ENCODE measurements around the gene UBAC1.
"Not testable (repeated sequence)": the region's sequence is repeated elsewhere in the genome, so short reads cannot be mapped to it uniquely, and the experiment has no call there.

Gene UBAC1

DNA sequence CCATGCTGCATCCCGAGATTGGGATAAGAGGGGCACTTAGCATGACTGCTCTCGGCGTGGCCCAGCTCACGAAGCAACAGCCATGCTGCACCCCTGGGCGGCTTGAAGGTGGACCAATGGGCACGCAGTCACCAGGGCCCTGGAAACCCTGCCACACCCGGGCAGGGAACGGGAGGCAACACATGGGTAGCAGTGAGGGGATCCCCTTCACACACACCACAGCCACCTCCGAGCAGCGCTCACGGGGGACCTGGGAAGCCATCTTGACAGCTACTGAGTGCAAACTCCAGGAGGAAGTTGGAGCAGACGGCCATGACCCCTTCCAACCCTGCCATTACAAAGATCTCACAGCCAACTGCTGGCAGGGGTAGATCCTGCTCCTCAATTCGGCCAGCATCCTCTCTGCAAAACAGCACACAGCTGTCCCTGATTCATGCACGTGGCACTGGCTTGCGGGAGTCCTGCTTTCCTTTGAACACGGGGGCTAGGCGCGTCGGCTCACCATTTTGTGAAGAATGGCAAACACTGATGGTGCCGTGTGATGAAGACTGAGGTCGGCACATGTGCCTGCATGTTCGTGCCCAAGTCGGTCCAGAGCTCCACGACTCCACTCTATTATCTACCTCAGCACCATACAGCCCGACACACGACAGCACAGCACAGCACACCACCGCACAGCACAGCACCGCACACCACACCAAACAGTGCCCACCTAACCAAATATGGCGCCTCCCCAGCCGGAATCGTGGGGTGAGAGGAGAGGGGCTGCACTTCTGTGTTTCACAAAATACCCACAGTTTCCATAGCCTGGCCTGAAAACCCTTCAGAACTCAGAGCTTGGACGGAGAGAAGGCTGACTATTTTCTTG lies 5.0 kb downstream of the UBAC1 start:
- DNase-seq = no peak

DNA sequence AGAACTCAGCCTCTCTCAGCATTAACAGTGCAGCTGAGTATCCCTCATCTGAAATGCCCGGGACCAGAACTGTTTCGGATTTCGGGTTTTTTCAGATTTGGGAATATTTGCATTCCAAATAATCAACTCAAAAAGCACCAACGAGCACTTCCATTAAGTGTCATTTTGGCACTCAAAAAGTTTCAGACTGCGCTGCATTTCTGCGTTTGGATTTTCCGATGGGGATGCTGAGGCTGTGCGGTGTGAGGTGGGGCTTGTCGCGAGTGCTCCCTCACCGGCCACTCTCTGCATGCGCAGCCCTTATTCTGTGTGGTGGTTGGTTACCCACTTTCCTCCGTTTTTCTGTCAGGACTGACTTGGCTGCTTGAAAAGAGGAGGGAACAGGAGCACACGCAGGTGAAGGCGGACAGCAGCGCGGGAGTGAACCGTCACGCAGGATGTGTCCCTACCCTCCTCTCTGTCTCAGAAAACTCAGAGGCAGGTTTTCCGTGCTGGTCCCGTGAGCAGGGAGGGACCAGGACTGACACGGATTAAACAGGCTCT lies 8.4 kb downstream of the UBAC1 start:
- no peak for DNase-seq

DNA sequence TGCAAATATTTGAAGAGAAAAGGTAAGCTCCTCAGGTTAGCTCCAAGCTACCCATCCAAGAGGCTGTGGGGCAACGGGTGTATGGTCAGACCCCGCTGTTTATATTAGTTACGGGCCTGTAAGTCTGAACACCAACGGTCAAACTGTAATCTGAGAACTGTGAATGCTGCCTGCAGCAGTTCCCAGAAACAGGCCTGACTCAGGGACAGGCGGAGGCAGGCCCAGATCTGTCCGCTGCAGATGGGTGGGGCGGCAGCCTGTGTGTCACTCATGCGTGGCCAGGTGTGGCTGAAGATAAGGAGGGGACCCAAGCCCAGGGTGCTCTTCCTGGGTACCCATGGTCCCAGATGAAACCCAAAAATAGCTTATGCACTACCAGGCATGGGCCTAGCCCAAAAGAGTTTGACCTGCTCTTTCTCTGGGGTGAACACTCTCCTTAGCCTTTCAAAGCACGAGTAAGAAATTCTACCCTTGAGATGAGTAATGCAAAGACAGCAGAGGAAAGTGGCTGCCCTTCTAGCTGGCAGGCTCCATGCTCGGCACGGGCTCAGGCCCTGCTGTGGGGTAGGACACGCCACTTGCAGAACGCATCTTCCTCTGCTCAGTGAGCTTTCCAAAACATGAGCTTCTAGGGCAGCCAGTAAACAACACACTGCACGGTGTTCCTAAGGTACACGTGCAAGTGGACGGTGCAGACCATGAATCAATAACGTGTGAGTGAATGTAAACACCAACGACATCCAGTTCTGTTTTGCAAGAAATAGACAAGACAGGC lies 9.1 kb downstream of the UBAC1 start:
- DNase-seq = no peak

DNA sequence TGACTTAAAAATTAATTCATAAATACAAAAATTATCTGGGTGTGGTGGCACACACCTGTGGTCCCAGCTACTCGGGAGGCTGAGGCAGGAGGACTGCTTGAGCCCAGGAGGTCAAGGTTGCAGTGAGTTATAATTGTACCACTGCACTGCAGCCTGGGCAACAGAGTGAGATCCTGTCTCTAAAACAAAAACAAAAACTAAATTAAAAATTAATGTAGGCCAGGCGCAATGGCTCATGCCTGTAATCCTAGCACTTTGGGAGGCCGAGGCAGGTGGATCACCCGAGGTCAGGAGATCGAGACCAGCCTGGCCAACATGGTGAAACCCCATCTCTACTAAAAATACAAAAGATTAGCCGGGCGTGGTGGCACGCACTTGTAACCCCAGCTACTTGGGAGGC lies 9.9 kb downstream of the UBAC1 start:
- DNase-seq = not testable (repeated sequence)

DNA sequence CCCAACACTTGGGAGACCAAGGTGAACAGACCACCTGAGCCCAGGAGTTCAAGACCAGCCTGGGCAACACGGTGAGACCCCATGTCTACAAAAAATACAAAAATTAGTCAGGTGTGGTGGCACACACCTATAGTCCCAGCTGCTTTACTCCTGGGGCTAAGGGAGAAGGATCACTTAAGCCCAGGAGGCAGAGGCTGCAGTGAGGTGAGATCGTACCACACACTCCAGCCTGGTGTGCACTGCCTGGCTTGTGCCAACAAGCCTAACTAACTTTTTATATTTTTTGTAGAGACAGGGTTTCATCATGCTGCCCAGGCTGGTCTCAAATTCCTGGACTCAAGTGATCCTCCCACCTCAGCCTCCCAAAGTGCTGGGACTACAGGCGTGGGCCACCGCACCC lies 10.3 kb downstream of the UBAC1 start:
- not testable (repeated sequence) for DNase-seq

DNA sequence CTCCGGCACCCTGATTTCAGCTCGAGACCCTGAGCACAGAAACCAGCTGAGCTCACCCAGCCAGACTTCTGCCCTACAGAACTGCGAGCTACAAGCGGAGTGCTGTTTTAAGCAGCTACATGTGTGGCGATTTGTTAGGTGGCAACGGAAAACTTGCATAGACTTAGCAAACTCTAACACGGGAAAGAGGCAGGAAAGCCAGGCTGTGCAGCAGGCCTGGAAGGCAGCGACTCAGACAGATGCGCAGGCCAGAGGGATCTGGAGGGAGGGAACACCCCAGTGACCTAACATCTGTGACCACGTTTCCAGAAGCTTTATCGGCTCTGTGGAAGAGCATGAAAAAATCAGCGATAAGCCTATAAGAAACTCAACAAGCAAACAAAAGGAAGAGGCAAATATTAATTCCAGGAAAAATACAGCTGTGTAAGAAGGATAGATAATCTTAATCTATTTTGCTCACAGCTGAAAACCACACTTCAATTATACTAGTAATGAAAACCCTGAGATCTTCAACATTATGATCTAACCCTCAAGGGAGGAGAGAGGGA lies 11.0 kb downstream of the UBAC1 start:
- DNase-seq = no peak

DNA sequence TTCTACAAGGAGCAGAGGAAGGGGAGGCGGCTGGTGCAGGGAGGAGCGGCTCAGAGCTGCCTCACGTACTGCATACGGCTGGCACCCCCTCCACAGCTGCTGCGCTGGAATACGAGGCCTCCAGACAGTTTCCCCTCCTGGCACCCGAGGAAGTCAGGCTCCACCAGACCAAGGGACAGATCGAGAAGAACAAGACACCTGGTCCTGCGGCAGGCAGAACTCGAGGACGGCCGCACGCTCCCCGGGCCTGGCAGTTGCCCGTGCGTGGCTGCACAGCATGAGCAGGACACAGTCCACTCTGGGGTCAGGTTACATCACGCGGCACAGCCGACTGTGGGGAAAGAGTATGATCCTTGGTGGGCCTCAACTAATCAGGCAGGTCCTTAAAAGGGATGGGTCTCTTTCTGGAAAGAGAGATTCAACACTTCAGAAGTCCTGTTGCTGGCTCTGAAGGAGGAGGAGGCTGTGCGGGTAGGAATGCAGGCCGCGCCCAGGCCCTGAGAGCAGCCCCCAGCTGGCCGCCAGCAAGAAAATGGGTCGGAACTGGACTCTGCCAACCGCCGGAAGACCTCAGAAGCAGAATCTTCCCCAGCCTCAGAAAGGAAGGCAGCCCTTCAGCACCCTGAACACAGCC lies 11.6 kb downstream of the UBAC1 start:
- no peak for DNase-seq

DNA sequence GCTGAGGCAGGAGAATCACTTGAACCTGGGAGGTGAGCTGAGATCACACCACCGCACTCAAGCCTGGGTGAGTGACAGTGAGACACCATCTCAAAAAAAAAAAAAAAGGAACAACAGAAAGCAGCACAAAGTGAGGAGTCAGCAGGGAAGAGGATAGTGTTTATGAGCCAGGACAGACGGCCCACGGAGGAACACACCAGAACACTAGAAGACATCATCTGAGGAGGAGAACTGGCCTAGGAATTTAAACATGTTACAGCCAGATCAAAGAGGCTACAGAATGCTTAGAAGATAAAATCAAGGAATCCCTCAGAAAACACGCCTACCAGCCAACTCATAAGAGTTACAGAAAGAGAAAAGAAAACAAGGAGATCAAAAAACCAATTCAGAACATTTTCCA lies 12.2 kb downstream of the UBAC1 start:
- no peak for DNase-seq

DNA sequence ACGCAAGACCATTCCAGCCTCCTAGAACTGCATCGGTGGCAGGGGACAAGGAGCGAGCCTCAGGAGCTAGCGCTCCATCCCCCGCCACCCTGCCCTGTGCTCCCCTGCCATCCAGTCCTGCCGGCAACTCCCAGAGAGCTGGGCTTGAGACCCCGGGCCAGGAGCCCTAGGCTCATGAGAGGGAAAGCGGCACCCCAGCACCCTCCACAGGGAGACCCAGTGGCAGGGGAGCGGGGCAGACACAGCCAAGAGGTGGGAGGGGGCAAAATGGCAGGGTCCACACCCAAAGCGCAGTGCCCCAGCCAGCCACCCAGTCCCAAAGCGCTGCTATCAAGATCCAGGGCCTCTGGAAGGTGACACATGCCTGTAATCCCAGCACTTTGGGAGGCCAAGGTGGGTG lies 12.7 kb downstream of the UBAC1 start:
- no peak for DNase-seq

DNA sequence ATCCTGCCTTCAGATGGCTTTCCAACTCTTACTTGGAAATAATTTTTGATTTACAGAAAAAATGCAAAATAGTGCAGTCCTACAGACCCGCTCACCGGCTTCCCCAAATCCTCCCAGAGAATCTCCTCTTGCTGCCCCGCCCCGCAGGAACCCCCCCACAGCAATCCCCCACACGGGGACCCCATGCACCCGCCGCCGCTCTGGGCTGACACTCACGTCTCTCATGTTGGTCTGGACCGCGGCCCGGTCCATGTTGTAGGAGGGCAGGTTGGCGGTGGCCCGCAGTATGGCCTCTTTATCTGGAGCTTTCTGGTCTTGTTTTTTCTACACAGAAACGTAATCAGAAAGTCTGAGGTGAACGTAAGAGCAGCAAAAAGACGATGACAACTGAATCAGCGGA lies 13.6 kb downstream of the UBAC1 start:
- DNase-seq = no peak

DNA sequence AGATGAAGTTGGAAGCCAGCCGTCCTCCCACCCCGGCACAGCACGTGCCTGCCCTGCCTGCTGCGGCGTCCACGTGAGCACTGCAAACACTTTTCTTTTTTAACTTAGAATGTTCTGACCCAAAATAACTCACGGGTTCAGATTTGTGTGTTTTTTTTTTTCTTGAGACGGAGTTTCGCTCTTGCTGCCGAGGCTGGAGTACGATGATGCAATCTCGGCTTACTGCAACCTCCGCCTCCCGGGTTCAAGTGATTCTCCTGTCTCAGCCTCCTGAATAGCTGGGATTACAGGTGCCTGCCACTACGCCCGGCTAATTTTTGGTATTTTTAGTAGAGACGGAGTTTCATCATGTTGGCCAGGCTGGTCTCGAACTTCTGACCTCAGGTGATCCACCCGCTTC lies 14.1 kb downstream of the UBAC1 start:
- DNase-seq = not testable (repeated sequence)

DNA sequence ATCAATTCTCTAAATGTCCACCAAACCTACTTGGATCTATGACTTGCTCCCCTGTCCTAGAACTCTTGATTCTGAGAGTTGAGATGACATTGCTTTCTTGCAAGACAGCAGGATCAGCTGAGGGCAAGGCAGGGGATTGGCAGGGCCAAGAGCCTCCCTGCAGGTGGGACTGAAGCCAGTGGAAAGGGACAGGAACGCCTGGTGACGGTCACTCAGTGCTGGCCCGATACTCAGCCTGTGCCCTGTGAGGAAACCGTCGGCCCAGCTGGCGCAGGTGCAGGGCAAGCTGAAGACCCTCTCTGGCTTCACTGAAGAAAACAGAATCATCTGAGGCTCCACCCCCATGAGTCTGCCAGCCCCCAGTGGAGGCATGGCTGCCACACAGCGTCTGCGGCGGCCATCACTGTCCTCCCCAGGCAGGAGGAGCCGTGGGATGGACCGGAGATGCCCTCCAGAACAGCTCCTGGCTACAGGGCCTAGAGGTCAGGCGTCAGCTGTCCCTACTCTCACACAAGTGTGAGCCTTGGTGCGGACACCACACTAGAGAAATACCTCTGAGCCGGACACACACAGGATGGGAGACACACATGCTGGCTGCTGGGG lies 14.7 kb downstream of the UBAC1 start:
- DNase-seq = no peak

DNA sequence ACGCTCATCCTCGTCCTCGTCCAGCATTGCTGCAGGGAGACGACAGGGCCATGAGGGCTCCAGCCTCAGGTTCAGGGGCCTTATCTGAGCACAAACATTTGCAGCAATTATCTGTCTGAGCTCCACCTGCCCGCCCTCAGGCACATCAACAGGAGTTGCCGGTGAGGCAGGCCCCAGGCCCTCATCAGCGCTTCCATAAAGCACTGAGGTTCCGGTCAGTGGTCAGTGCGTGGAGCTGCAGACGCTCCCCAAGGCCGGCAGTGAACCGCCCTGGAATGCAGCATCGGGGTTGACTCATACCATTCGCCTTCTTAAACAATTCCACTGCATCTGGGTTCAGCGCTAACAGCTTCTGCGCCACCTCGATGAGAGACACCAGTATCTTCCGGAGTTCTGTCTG lies 15.2 kb downstream of the UBAC1 start:
- DNase-seq = no peak

DNA sequence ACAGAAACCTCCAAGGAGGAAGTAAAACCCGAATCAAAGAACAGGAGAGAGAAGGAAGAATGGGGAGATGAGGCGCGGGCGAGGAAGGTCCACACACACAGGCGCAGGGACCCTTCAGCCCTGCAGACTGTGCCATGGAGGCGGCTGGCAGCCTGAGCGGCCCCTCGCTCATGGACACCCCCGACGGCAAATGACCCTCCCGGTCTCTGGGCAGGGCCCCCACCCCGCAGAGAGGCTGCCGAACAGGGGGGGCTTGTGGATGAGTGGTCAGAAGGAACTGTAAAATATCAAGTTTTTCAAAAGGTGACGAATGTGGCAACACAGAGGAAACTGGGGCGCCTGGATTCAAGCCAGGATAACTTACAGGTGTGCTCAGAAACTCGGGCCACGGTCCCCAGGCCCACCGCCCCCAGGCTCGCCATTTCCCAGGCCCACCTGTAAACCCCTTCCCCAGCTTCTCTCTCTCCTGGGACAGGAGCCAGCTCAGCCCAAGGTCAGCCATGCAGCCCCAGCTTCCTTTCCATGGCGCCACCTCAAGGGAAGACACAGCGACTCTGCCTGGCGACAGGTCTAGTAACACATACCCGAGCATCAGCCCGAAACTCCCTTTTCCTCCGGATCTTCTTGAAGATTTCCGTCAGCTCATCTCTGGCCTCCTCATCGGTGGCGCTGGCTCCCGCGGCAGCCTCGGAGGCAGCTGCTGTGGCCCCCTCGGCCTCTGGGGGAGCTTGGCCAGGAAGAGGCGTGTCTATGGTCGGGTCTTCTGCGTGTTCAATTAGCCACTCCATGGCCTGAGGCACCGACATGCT lies 16.5 kb downstream of the UBAC1 start:
- no peak for DNase-seq

DNA sequence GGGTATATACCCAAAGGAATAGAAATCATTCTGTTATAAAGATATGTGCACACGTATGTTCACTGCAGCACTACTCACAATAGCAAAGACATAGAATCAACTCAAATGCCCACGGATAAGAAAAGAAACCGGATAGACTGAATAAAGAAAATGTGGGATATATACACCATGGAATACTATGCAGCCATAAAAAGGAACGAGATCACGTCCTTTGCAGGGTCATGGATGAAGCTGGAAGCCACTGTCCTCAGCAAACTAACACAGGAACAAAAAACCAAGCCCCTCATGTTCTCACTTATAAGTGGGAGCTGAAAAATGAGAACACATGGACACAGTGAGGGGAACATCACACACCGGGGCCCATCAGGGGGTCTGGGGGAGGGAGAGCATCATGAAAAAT lies 17.6 kb downstream of the UBAC1 start:
- not testable (repeated sequence) for DNase-seq

DNA sequence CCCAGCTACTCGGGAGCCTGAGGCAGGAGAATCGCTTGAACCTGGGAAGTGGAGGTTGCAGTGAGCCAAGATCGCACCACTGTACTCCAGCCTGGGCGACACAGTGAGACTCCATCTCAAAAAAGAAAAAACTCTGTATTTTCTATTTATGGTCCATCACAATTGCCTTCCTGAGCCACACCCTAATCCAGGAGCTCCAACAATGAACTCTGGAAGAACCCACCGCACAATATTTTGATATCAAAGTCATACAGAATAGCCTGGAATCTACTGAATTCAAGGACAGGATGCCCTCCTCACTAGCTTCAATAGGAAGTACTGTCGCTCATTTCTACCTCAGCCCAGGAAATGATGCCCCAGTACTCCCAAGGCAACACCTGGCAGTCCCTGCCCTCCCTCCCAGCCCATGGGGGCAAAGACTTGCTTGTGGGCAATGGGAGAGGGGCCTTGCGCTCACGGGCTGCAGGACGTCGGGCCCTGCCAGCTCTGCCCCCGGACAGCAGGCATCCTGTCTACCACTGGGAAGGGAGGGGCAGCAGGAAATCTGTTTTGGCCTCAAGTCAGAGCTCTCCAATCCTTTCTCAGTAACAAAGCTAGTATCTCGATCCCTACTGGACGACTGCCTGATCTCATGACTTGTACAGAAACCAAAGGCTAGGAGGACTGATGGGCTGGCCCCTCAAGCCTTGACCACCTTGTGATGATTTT lies 19.7 kb downstream of the UBAC1 start:
- DNase-seq = no peak

DNA sequence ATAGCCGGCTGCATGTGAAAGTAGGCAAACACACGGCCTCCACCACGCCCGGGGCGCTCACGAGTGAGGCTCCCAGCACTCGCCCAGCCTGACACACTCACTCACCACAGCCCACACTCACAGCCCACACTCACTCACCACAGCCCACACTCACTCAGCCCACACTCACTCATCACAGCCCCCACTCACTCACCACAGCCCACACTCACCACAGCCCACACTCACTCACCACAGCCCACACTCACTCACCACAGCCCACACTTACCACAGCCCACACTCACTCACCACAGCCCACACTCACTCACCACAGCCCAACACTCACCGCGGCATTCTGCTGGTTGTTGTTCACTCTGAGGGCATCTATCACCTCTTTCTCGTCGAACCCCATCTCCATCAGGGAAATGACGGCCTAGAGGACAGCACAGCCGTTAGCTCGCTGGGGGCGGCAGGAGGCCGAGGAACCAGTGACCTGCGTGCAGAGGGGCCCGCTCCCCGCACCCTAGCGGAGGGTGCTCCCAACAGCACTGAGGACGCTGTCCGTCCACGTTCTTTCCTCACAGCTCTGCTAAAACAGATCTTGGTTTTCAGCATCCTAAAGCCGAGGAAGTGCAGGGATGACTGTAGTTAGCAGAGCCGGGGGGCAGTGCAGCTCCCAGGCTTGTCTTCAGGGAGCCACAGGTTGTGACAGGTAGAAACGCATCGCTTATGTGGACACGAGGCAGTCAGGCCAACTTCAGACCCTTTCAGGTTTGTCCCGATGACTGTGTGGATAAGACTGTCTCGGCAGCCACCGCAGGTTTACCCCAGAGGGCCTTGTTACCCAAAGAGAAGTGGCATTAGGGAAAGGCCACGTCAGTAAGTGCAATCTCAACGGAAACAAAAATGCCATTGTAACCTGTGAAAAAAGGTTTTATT lies 21.6 kb downstream of the UBAC1 start:
- DNase-seq = peak; percentile 48

DNA sequence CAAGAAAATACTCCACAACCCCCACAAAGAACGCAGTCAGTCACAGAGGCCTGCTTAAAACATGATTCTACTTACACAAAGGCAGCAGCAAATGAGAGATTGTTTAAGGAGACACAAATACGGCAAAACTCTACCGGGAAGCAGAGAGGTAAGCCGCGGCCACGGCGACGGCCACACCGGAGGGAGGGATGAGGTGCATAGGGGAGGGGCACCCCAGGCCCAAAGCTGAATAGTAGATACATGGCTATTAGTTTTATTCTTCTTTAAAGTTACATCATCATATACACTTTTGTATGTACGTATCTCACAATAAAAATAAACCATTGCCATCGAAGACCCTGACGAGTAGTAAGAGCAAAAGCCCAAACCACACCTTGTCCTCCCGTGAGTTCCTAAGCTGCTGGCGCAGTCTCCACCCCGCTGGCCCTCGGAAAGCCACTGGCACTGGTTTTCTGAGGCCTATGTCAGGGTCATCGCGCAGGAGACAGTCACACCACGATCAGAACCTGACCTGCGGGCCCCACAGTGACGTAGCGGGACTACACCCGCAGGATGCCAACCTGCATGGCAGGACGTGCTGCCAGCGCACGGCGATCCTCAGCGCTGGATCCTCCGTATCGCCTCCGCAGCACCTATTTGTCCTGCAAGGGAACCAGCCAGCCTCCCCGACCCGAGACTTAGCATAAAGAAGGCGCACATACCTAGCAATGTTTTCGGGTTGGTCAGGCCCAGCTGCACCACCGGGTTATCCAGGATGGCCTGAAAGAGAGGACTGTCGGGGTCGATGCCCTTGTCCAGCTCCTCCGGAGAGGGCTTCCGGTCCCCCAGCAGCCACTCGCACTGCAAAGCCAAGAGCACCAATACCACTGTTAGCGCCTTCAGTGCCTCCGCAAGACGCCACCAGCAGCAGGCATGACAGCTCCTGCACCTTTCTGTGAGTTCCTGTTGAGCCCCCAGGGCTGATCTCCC lies 23.4 kb downstream of the UBAC1 start:
- DNase-seq = no peak

DNA sequence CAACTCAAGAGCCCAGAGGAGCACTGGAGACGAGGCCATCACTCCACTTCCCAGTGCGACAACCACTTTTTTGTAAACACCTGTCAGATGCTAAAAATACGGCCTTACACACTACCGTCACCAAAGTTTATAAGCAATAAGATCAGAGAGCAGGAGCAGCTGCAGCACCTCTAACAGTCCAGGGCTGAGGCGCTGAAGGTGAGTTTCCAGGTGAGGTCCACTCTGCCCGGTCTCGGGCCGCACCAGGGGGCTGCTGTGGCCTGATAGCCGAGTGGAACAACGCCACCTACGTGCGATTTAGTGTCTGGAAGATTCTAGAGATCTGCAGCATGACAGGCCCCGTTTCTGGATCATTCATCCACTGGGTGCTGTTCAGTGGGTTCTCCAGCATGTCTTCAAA lies 28.1 kb downstream of the UBAC1 start:
- no peak for DNase-seq

Data from activated CD8-positive, alpha-beta memory T cell treated with anti-CD3 and anti-CD28 coated beads, Interleukin-2, amount 50 U/mL, for 4 hours (primary cell).